Ramos (cell line): ENCODE measurements around the gene NLRP5.

Source experiments
- in situ Hi-C: fragments of 300-500 bp; cut with MboI; formaldehyde crosslinking; loops from one replicate; pipeline ENCODE4 v1.14.3; 2022; ENCODE audit warnings: low sequenced_read_pairs; ENCODE audit not compliant: unreplicated experiment

The NLRP5 gene

GRCh38 chr19:56069642-56070041 lies 83.1 kb downstream of the NLRP5 start:
- in situ Hi-C loops, result no loop called here

GRCh38 chr19:56071151-56071550 lies 84.6 kb downstream of the NLRP5 start:
- in situ Hi-C loops, result no loop called here

GRCh38 chr19:56076498-56076897 lies 89.9 kb downstream of the NLRP5 start:
- in situ Hi-C loops, result loop anchor here (25.0 kb wide), 1 partner anchor 236 kb away; the partner anchor contains the start of gene ZSCAN5A

DNA sequence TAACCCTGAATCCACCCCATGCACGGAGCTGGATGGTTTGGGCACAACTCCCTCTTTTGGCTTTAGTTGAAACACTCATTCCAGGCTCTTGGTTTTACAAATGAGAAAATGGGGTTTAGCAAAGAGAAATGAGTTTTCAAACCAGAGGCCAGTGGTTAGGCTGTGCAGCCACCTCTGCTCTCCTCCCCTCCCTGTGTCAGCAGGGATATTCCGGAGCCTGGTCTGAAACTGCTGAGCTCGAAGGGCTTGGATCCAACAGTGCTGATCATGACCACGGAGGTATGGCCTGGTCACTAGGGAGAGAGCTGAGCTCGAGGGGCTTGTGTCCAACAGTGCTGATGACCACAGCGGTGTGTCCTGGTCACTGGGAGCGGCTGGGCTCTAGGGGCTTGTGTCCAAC lies 93.0 kb downstream of the NLRP5 start:
- in situ Hi-C loops, result loop anchor here (5.0 to 25.0 kb wide), 2 partner anchors 88 to 233 kb away; partner anchors contain the start of gene ZSCAN5A

GRCh38 chr19:56080669-56081401 lies 94.3 kb downstream of the NLRP5 start:
- in situ Hi-C loops, result loop anchor here (5.0 to 25.0 kb wide), 2 partner anchors 86 to 231 kb away; partner anchors contain the start of gene ZSCAN5A

DNA sequence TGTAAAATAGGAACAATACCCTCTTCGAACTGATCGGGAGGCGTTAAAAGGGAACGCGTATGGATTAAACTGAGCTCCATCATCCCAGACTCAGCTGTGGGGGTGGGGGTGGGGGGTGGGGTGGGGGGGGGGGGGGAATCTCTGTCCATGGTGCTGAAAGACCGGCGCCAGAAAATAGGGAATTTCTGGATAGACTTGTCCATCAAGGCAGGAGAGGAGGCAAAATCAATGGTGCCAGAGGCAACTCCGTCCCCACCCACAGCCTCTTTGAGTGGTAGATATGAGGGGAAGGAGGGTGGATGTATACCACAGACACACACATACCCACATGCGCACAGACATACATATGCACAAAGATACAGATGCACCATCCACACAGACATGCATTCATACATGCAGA lies 97.1 kb downstream of the NLRP5 start:
- in situ Hi-C loops, result loop anchor here (5.0 to 25.0 kb wide), 2 partner anchors 84 to 229 kb away; partner anchors contain the start of gene ZSCAN5A

- in situ Hi-C loops, result loop anchor here (5.0 to 25.0 kb wide), 2 partner anchors 82 to 227 kb away; partner anchors contain the start of gene ZSCAN5A
Measured at GRCh38 chr19:56084835-56085536, 98.4 kb downstream of the NLRP5 start.

DNA sequence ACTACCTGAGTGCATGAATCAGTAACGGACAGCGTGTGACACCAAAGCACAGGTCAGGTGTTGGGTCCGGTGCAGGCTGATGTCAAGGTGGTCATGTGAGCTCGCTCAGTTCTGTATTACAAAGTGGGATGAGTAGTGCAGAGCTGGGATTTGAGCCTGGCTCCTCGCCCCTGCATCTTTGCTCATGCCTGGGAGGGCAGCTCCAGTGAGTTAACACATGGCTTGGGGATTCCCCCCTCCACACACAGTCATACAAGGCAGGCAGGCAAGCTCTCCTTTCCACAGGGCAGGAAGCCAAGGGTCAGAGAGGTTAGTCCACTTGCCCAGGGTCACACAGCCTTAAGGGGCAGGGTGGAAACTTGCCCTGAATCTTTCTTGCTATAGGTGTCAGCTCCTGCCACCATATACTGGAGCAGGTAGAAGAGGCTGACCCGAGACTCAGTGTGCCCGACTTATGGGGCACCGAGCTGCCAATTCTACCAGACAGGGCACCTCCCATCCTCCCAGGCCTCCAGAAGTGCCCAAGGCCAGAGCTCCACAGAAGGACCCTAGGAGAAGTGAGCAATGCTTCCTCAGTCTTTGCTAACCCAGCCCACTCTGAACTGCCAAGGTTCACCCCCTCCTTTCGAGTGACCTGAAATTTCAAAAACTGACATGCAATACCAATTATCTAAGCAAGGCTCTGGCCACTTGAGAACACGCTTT lies 99.1 kb downstream of the NLRP5 start:
- in situ Hi-C loops, result loop anchor here (25.0 kb wide), 1 partner anchor 227 kb away; the partner anchor contains the start of gene ZSCAN5A

DNA sequence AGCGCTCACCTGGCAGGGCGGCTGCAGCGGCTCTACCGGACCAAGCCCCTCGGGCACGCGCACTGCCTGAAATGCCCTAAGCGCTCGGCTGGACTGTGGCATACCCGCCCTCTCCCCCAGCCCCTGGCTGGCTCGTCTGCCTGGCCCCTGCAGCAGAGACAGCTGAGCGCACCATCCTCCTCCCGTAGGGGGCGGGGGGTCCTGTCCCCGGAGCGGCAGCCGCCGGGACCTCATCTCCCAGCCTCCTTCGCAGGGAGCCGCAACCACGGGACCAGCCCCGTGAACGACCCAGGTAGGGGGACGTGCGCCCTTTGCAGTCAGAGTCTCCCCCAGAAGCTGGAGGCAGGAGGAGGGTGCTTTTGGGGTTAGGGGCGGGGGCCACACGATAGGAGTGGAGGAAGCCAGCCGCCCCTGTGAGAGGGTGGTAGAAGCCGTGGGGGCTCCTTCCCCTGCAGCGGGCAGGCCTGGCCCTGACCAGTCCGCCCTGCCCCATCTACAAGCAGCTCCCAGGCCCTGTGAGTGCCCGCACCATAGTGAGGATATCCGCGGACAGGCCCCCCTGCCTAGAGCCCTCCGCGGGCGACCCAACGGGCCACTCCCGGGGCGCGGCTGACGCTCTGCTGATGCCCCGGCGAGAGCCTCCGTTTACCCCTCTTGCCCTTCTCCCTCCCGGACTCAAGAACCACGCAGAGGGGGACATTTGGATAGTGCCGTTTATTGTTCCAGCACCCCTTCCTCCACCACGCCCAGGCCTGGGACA lies 100.3 kb downstream of the NLRP5 start:
- in situ Hi-C loops, result loop anchor here (25.0 kb wide), 1 partner anchor 225 kb away; the partner anchor contains the start of gene ZSCAN5A

DNA sequence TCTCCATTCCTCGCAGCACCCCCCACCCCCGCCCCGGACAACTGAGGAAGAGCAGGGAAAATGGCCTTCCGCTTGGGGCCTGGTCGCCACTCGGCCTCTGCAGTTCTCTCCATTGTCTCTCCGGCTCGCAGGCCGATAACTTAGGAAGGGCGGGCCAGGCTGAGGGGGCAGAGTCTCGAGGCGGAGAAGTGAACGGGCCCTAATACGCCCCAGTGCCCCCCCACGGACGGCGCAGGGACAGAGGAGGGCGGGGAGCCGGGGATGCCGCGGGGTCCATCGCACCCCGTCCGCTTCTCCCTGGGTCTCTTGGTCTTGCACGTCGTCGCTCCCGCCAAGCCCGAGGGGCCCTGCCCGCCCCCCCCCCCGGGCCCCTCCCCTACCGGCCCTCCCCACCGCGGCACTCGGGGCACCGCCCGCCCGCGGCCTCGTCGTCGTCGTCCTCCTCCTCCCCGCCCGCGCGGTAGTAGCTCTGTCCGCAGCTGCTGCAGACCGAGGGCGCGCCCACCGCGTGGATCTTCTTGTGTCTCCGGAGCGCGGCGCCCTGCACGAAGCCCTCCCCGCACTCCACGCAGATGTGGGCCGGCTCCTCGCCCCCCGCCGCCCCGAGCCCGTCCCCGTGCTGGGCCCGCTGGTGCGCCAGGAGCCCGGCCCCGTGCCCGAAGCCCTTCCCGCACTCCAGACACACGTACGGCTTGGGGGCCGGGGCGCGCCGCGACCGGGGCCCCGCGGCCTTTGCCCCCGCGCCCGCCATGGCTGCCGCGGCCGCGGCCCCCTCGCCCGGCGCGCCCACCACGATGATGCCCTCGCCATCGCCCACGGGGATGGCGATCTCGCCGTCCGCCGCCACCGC lies 101.3 kb downstream of the NLRP5 start:
- in situ Hi-C loops, result loop anchor here (25.0 kb wide), 1 partner anchor 224 kb away; the partner anchor contains the start of gene ZSCAN5A

DNA sequence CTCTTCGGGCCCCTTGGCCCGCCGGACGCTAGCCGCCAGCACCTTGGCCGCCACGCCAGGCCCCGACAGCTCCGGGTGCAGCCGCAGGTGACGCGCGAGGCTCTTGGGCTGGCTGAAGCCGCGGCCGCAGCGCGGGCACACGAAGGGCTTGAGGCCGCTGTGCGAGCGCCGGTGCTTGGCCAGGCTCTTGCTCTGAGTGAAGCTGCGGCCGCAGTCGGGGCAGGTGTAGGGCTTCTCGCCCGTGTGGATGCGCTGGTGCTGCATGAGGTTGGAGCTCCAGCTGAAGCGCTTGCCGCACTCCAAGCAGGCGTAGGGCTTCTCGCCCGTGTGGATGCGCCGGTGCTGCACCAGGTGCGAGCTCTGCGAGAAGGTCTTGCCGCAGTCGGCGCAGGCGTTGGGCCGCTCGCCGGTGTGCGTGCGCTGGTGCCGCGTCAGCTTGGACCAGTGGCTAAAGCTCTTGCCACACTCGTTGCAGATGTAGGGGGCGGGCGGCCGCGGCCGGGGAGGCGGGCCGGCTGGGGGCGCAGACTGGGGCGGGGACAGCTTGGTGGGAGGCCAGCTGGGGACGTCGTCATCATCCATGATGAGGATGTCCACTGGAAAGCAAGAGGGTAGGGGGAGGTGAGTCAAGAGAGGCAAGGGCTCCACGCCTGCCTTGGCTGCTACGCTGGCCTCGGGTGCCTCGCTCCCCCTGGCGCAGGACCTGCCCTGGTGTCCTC lies 102.1 kb downstream of the NLRP5 start:
- in situ Hi-C loops, result loop anchor here (25.0 kb wide), 1 partner anchor 224 kb away; the partner anchor contains the start of gene ZSCAN5A

DNA sequence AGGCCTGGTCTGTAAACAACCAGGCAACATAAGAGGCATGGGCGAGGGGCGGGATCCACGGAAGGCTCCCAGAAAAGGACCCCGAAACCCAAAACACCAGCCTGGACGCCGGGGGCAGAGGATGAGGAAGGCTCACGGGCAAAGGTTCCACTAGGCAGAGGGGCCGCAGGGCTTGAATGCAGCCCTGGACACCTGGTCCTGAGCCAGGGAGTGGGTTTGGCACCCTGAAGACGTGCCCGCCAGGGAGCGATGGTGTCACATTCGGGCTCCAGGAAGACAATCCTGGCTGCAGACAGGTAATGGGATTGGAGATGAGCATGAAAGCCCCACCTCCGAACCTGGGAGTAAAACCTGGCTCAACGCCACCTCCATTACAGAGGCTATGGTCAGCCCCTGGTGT lies 102.8 kb downstream of the NLRP5 start:
- in situ Hi-C loops, result loop anchor here (25.0 kb wide), 1 partner anchor 223 kb away; the partner anchor contains the start of gene ZSCAN5A

- in situ Hi-C loops, result loop anchor here (25.0 kb wide), 1 partner anchor 221 kb away; the partner anchor contains the start of gene ZSCAN5A
Measured at GRCh38 chr19:56091066-56091490, 104.5 kb downstream of the NLRP5 start.

GRCh38 chr19:56091751-56092546 lies 105.4 kb downstream of the NLRP5 start:
- in situ Hi-C loops, result loop anchor here (25.0 kb wide), 1 partner anchor 220 kb away; the partner anchor contains the start of gene ZSCAN5A

- in situ Hi-C loops, result loop anchor here (25.0 kb wide), 1 partner anchor 219 kb away; the partner anchor contains the start of gene ZSCAN5A
Measured at GRCh38 chr19:56092685-56093631, 106.4 kb downstream of the NLRP5 start.

DNA sequence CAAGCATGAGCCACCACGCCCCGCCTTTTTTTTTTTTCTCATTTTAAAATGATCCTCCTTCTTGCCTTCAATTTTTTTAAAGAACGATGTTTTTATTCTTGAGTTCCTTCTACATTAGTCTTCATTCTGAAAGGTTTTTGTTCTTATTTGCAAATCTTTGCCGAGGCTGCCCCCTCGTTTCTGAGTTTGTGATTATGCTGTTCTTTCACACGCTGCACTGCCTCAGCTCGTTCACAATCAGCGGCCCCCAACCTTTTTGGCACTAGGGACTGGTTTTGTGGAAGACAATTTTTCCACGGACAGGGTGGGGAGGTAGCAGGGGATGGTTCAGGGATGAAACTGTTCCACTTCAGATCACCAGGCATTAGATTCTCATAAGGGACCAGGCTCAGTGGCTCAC lies 107.9 kb downstream of the NLRP5 start:
- in situ Hi-C loops, result loop anchor here (25.0 kb wide), 1 partner anchor 218 kb away; the partner anchor contains the start of gene ZSCAN5A
